Stimulated activated CD4-positive, alpha-beta T cell treated with anti-CD3 and anti-CD28 coated beads, Interleukin-12 subunit alpha, Interleukin-12 subunit beta, amount 100 ng/mL, for 24 hours (primary cell): Measurements from ENCODE around the gene ESYT2.

Experiments
- DNase-seq, 2 experiments: peaks; one replicate each; pipeline ENCODE4 v3.0.0-alpha.2; 2020; ENCODE audit warnings: low read depth in 2 of 2

ESYT2 gene

GRCh38 chr7:158803367-158803969 lies 25.8 kb downstream of the ESYT2 start:
- no peak for DNase-seq

GRCh38 chr7:158802535-158803366 lies 26.6 kb downstream of the ESYT2 start:
- no peak for DNase-seq

- no peak for DNase-seq
These were observed 30.6 kb downstream of the ESYT2 start for GRCh38 chr7:158798741-158799140.

GRCh38 chr7:158796667-158797066 lies 32.6 kb downstream of the ESYT2 start:
- no peak for DNase-seq

- no peak for DNase-seq
These were observed 34.0 kb downstream of the ESYT2 start for GRCh38 chr7:158795272-158795671.

GRCh38 chr7:158791107-158791506 lies 38.2 kb downstream of the ESYT2 start:
- DNase-seq: no peak

- DNase-seq: no peak
These were observed 39.5 kb downstream of the ESYT2 start for GRCh38 chr7:158789842-158790241.

- DNase-seq: no peak
These were observed 42.4 kb downstream of the ESYT2 start for GRCh38 chr7:158786898-158787297.

GRCh38 chr7:158784270-158784669 lies 45.0 kb downstream of the ESYT2 start:
- no peak for DNase-seq

- no peak for DNase-seq
These were observed 45.7 kb downstream of the ESYT2 start for GRCh38 chr7:158783595-158783994.

- no peak for DNase-seq
These were observed 46.4 kb downstream of the ESYT2 start for GRCh38 chr7:158782761-158783401.

- DNase-seq: no peak
These were observed 47.2 kb downstream of the ESYT2 start for GRCh38 chr7:158781974-158782664.

- DNase-seq: no peak
These were observed 47.9 kb downstream of the ESYT2 start for GRCh38 chr7:158781217-158781973.

GRCh38 chr7:158779061-158780000 lies 50.0 kb downstream of the ESYT2 start:
- DNase-seq: no peak

- no peak for DNase-seq
These were observed 50.8 kb downstream of the ESYT2 start for GRCh38 chr7:158778471-158778870.

- no peak for DNase-seq
These were observed 51.5 kb downstream of the ESYT2 start for GRCh38 chr7:158777793-158778192.

GRCh38 chr7:158776474-158776873 lies 52.8 kb downstream of the ESYT2 start:
- no peak for DNase-seq

- DNase-seq: no peak
These were observed 54.4 kb downstream of the ESYT2 start for GRCh38 chr7:158774952-158775351.

- no peak for DNase-seq
These were observed 56.4 kb downstream of the ESYT2 start for GRCh38 chr7:158772916-158773315.

GRCh38 chr7:158771213-158771834 lies 58.0 kb downstream of the ESYT2 start:
- no peak for DNase-seq
